ENCODE data around the gene ERBB3.

ERBB3 gene

GRCh38 chr12:56081393-56082347 lies 1.7 kb downstream of the ERBB3 start:
- TF ChIP-seq EZH2phosphoT487 (IDR thresholded peaks at IDR 0.05; ENCODE audit: borderline replicate concordance, low read length) (no peak), CTCF (IDR thresholded peaks at IDR 0.05; ENCODE audit: low read depth, low read length, poor library complexity, severe bottlenecking) (no peak)

GRCh38 chr12:56082382-56082781 lies 2.4 kb downstream of the ERBB3 start:
- Histone ChIP-seq H3K4me3 (ENCODE audit: low read length) (no peak overlapping the region), H3K4me1 (ENCODE audit: control insufficient read depth, low read length) (peaks cover 10% of the 10 kb centered on the region), H4K20me1 (ENCODE audit: control insufficient read depth, insufficient read depth, low read depth, low read length) (no peaks in the 10 kb centered on the region), H3K27me3 (ENCODE audit: control insufficient read depth, low read length) (peaks cover 37% of the 10 kb centered on the region), H3F3A (ENCODE audit: control insufficient read depth, insufficient read depth) (no peaks in the 10 kb centered on the region), H3K9me3 (ENCODE audit: control insufficient read depth, insufficient read depth, low read length) (no peaks in the 10 kb centered on the region), H3K79me2 (ENCODE audit: control insufficient read depth, low read length) (no peaks in the 10 kb centered on the region), H3K4me2 (ENCODE audit: low read length) (no peak overlapping the region), H3K27ac (ENCODE audit: low read depth, low read length) (no peak overlapping the region), H3K9me2 (replicated peaks; ENCODE audit: control insufficient read depth, low read length) (no peaks in the 10 kb centered on the region), H3K36me3 (ENCODE audit: control insufficient read depth, low read length) (no peaks in the 10 kb centered on the region)
- TF ChIP-seq EZH2phosphoT487 (IDR thresholded peaks at IDR 0.05; ENCODE audit: borderline replicate concordance, low read length): no peak
- no peak for TF ChIP-seq CTCF (IDR thresholded peaks at IDR 0.05; ENCODE audit: low read depth, low read length, poor library complexity, severe bottlenecking)

More at GRCh38 chr12:56081393-56082347, 1.7 kb downstream of the ERBB3 start:
- no peak overlapping the region for H3K4me2 ChIP-seq (ENCODE audit: low read length)
- peaks cover 10% of the 10 kb centered on the region for H3K4me1 ChIP-seq (ENCODE audit: control insufficient read depth, low read length)
- H3F3A ChIP-seq (ENCODE audit: control insufficient read depth, insufficient read depth): no peaks in the 10 kb centered on the region
- H3K79me2 ChIP-seq (ENCODE audit: control insufficient read depth, low read length): no peaks in the 10 kb centered on the region
- H3K9me2 ChIP-seq (replicated peaks; ENCODE audit: control insufficient read depth, low read length): no peaks in the 10 kb centered on the region
- no peaks in the 10 kb centered on the region for H4K20me1 ChIP-seq (ENCODE audit: control insufficient read depth, insufficient read depth, low read depth, low read length)
- peaks cover 37% of the 10 kb centered on the region for H3K27me3 ChIP-seq (ENCODE audit: control insufficient read depth, low read length)
- H3K36me3 ChIP-seq (ENCODE audit: control insufficient read depth, low read length): no peaks in the 10 kb centered on the region
- no peak overlapping the region for H3K27ac ChIP-seq (ENCODE audit: low read depth, low read length)
- H3K4me3 ChIP-seq (ENCODE audit: low read length): no peak overlapping the region
- H3K9me3 ChIP-seq (ENCODE audit: control insufficient read depth, insufficient read depth, low read length): no peaks in the 10 kb centered on the region

DNA sequence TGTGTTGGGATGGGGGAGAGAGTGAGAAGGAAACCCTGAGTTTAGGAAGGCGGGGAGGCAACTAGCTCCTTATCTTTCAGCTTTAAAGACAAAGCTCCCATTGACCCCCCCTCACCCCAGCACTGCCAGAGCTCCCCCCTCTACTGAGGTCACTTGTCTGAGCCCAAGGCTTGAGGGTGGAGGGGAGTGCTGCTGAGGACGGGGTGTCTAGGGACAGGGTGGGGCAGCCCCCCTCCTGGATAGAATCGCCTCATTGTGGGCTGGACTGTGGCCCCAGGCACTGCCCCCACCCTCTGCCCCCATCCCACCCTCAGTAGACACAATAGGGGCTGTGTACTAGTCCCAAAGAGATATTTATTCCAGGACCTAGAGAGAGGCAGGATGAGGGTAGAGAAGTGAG lies 3.0 kb downstream of the ERBB3 start:
- H3K9me2 ChIP-seq (replicated peaks; ENCODE audit: control insufficient read depth, low read length): no peaks in the 10 kb centered on the region
- peaks cover 10% of the 10 kb centered on the region for H3K4me1 ChIP-seq (ENCODE audit: control insufficient read depth, low read length)
- no peaks in the 10 kb centered on the region for H3K36me3 ChIP-seq (ENCODE audit: control insufficient read depth, low read length)
- no peak for TF ChIP-seq CTCF (IDR thresholded peaks at IDR 0.05; ENCODE audit: low read depth, low read length, poor library complexity, severe bottlenecking)
- no peak for TF ChIP-seq EZH2phosphoT487 (IDR thresholded peaks at IDR 0.05; ENCODE audit: borderline replicate concordance, low read length)
- peaks cover 37% of the 10 kb centered on the region for H3K27me3 ChIP-seq (ENCODE audit: control insufficient read depth, low read length)
- no peaks in the 10 kb centered on the region for H3F3A ChIP-seq (ENCODE audit: control insufficient read depth, insufficient read depth)
- H3K79me2 ChIP-seq (ENCODE audit: control insufficient read depth, low read length): no peaks in the 10 kb centered on the region
- H3K27ac ChIP-seq (ENCODE audit: low read depth, low read length): no peak overlapping the region
- H4K20me1 ChIP-seq (ENCODE audit: control insufficient read depth, insufficient read depth, low read depth, low read length): no peaks in the 10 kb centered on the region
- no peaks in the 10 kb centered on the region for H3K9me3 ChIP-seq (ENCODE audit: control insufficient read depth, insufficient read depth, low read length)
- H3K4me3 ChIP-seq (ENCODE audit: low read length): no peak overlapping the region
- no peak overlapping the region for H3K4me2 ChIP-seq (ENCODE audit: low read length)

Measured in DOHH2 (cell line).